ENCODE measurements around the gene HAGHL. TPM values are rescaled to one million over a fixed set of nuclear protein-coding genes. Genes with fewer than 3 reads are reported as not detected.

Gene HAGHL
- total RNA-seq, 1 donor from 2014 or later, result 31.7 TPM

GRCh38 chr16:719815-720446, 7.0 kb upstream of the HAGHL start:
- no peaks in the 10 kb centered on the region for H3K36me3 Mint-ChIP-seq (ENCODE audit: unreplicated experiment)
- no peak for DNase-seq
- H3K27me3 Mint-ChIP-seq (ENCODE audit: unreplicated experiment), result peaks cover 15% of the 10 kb centered on the region
- H3K4me1 Mint-ChIP-seq (ENCODE audit: low read depth, unreplicated experiment), result peaks cover 14% of the 10 kb centered on the region
- peaks cover 10% of the 10 kb centered on the region for H3K9me3 Mint-ChIP-seq (ENCODE audit: unreplicated experiment)
- peak overlapping the region; percentile 85 for H3K4me3 Mint-ChIP-seq (ENCODE audit: unreplicated experiment)
- TF ChIP-seq CTCF (IDR thresholded peaks at IDR 0.05; ENCODE audit: partially characterized antibody, unreplicated experiment), result no peak
- H3K27ac Mint-ChIP-seq (ENCODE audit: unreplicated experiment), result peak overlapping the region; percentile 99

GRCh38 chr16:720447-720989, 6.4 kb upstream of the HAGHL start:
- Mint-ChIP-seq H3K27ac (ENCODE audit: unreplicated experiment) (peak overlapping the region; percentile 99), H3K9me3 (ENCODE audit: unreplicated experiment) (peaks cover 10% of the 10 kb centered on the region), H3K27me3 (ENCODE audit: unreplicated experiment) (peaks cover 16% of the 10 kb centered on the region), H3K36me3 (ENCODE audit: unreplicated experiment) (no peaks in the 10 kb centered on the region), H3K4me1 (ENCODE audit: low read depth, unreplicated experiment) (peaks cover 14% of the 10 kb centered on the region), H3K4me3 (ENCODE audit: unreplicated experiment) (peak overlapping the region; percentile 85)
- peak; percentile 78 for DNase-seq
- peak; percentile 11 for TF ChIP-seq CTCF (IDR thresholded peaks at IDR 0.05; ENCODE audit: partially characterized antibody, unreplicated experiment)

- H3K4me3 Mint-ChIP-seq (ENCODE audit: unreplicated experiment), result peak within 1 kb of the TSS; percentile 85
- TF ChIP-seq CTCF (IDR thresholded peaks at IDR 0.05; ENCODE audit: partially characterized antibody, unreplicated experiment), result no peak
- peak within 1 kb of the TSS; percentile 99 for H3K27ac Mint-ChIP-seq (ENCODE audit: unreplicated experiment)
- peaks cover 19% of the 10 kb centered on the region for H3K27me3 Mint-ChIP-seq (ENCODE audit: unreplicated experiment)
- H3K9me3 Mint-ChIP-seq (ENCODE audit: unreplicated experiment), result peaks cover 10% of the 10 kb centered on the region
- no peaks in the 10 kb centered on the region for H3K36me3 Mint-ChIP-seq (ENCODE audit: unreplicated experiment)
- peak; percentile 91 for DNase-seq
- peaks cover 14% of the 10 kb centered on the region for H3K4me1 Mint-ChIP-seq (ENCODE audit: low read depth, unreplicated experiment)
Observed at GRCh38 chr16:720990-721764, 5.7 kb upstream of the HAGHL start, which contains the start of gene ANTKMT. ANTKMT (plus strand) TSS chr16:721146; CDS start chr16:721275, 129 bp downstream.

- Mint-ChIP-seq H3K4me3 (ENCODE audit: unreplicated experiment) (no peak overlapping the region), H3K36me3 (ENCODE audit: unreplicated experiment) (no peaks in the 10 kb centered on the region), H3K9me3 (ENCODE audit: unreplicated experiment) (peaks cover 10% of the 10 kb centered on the region), H3K27me3 (ENCODE audit: unreplicated experiment) (peaks cover 18% of the 10 kb centered on the region), H3K4me1 (ENCODE audit: low read depth, unreplicated experiment) (peaks cover 14% of the 10 kb centered on the region), H3K27ac (ENCODE audit: unreplicated experiment) (no peak overlapping the region)
- no peak for TF ChIP-seq CTCF (IDR thresholded peaks at IDR 0.05; ENCODE audit: partially characterized antibody, unreplicated experiment)
- DNase-seq, result no peak
Observed at GRCh38 chr16:721765-722540, 5.0 kb upstream of the HAGHL start.

Data from glutamatergic neuron (in vitro differentiated cells).